HG02623 (cell line): Measurements from ENCODE around the gene DEFB118.
"Not testable (repeated sequence)": the region's sequence is repeated elsewhere in the genome, so short reads cannot be mapped to it uniquely, and the experiment has no call there.

Source experiments
- ATAC-seq: cut with Tn5 transposase; IDR thresholded peaks from one replicate; pipeline ENCODE4 v1.9.1; 2021; ENCODE audit warnings: moderate library complexity; ENCODE audit not compliant: unreplicated experiment

DEFB118 gene

GRCh38 chr20:31368301-31368700, at the start of gene DEFB118:
TSS of gene DEFB118 (plus strand) at chr20:31368601. CDS start at chr20:31368651, 50 bp downstream.
- ATAC-seq, result no peak

- no peak for ATAC-seq
Measured at GRCh38 chr20:31322504-31322903, 45.9 kb upstream of the DEFB118 start.

GRCh38 chr20:31330893-31331292, 37.5 kb upstream of the DEFB118 start:
- ATAC-seq, result no peak

- ATAC-seq, result no peak
Measured at GRCh38 chr20:31341470-31341869, 26.9 kb upstream of the DEFB118 start.

- ATAC-seq, result no peak
Measured at GRCh38 chr20:31355981-31356380, 12.4 kb upstream of the DEFB118 start.

- ATAC-seq, result no peak
Measured at GRCh38 chr20:31363295-31363694, 5.1 kb upstream of the DEFB118 start.

GRCh38 chr20:31364272-31364671, 4.1 kb upstream of the DEFB118 start:
- ATAC-seq, result not testable (repeated sequence)

- no peak for ATAC-seq
Measured at GRCh38 chr20:31374346-31374745, 5.9 kb downstream of the DEFB118 start.

GRCh38 chr20:31390490-31390889, 22.1 kb downstream of the DEFB118 start, which contains the start of gene DEFB119:
TSS of gene DEFB119 (minus strand) at chr20:31390590. CDS start at chr20:31390483, 107 bp downstream.
- ATAC-seq, result no peak

- ATAC-seq, result no peak
Measured at GRCh38 chr20:31392836-31393235, 24.4 kb downstream of the DEFB118 start.

- ATAC-seq, result no peak
Measured at GRCh38 chr20:31394900-31395299, 26.5 kb downstream of the DEFB118 start.

GRCh38 chr20:31403886-31404285, 35.5 kb downstream of the DEFB118 start:
- no peak for ATAC-seq

- ATAC-seq, result no peak
Measured at GRCh38 chr20:31406115-31406514, 37.7 kb downstream of the DEFB118 start, which contains the start of gene DEFB121. TSS of gene DEFB121 (minus strand) at chr20:31406215. CDS start at chr20:31406152, 63 bp downstream.

GRCh38 chr20:31410011-31410410, 41.6 kb downstream of the DEFB118 start:
- no peak for ATAC-seq

- no peak for ATAC-seq
Measured at GRCh38 chr20:31414381-31414780, 46.0 kb downstream of the DEFB118 start.

GRCh38 chr20:31415653-31416052, 47.3 kb downstream of the DEFB118 start:
- ATAC-seq, result no peak

- ATAC-seq, result no peak
Measured at GRCh38 chr20:31418307-31418706, 49.9 kb downstream of the DEFB118 start.
